Duodenal mucosa (tissue), 2 donors: ENCODE measurements around the gene AQP12A.
"Not testable (repeated sequence)": the region's sequence is repeated elsewhere in the genome, so short reads cannot be mapped to it uniquely, and the experiment has no call there.

Source experiments
- H3K27ac ChIP-seq: one replicate; pipeline ENCODE4 v1.7.0; 2013; ENCODE audit warnings: low read depth, low read length
- H3K27me3 ChIP-seq, 2 donors: one replicate each; pipeline ENCODE4 v1.7.0; 2013; ENCODE audit warnings: low read length in 2 of 2, control low read depth in 1 of 2; ENCODE audit not compliant: insufficient read depth in 2 of 2, control insufficient read depth in 1 of 2
- H3K36me3 ChIP-seq, 2 donors: one replicate each; pipeline ENCODE4 v1.7.0; 2013; ENCODE audit warnings: low read length in 2 of 2, control low read depth in 1 of 2; ENCODE audit not compliant: insufficient read depth in 2 of 2, control insufficient read depth in 1 of 2
- H3K4me1 ChIP-seq, 2 donors: one replicate each; pipeline ENCODE4 v1.7.0; 2013; ENCODE audit warnings: low read length in 2 of 2, control low read depth in 1 of 2; ENCODE audit not compliant: insufficient read depth in 2 of 2, control insufficient read depth in 1 of 2
- H3K4me3 ChIP-seq, 2 donors: one replicate each; pipeline ENCODE4 v1.7.0; 2013; ENCODE audit warnings: low read length in 2 of 2, low read depth in 1 of 2
- H3K9ac ChIP-seq, 2 donors: one replicate each; pipeline ENCODE4 v1.7.0; 2013; ENCODE audit warnings: low read length in 2 of 2, low read depth in 1 of 2
- H3K9me3 ChIP-seq, 2 donors: one replicate each; pipeline ENCODE4 v1.7.0; 2013; ENCODE audit warnings: low read length in 2 of 2, control low read depth in 1 of 2; ENCODE audit not compliant: control insufficient read depth in 1 of 2

AQP12A gene

GRCh38 chr2:240659883-240660282 lies 31.8 kb upstream of the AQP12A start:
- H3K27ac ChIP-seq, H3K4me3 ChIP-seq, H3K9me3 ChIP-seq, H3K36me3 ChIP-seq, H3K27me3 ChIP-seq, H3K9ac ChIP-seq, H3K4me1 ChIP-seq: not testable (repeated sequence)

GRCh38 chr2:240662681-240663080 lies 29.0 kb upstream of the AQP12A start:
- no peaks in the 10 kb centered on the region for H3K36me3 ChIP-seq
- H3K9me3 ChIP-seq = peaks cover 2 to 4% of the 10 kb centered on the region in 2 donors
- no peak overlapping the region for H3K27ac ChIP-seq
- H3K4me1 ChIP-seq = no peaks in the 10 kb centered on the region
- no peak overlapping the region for H3K9ac ChIP-seq
- no peak overlapping the region for H3K4me3 ChIP-seq
- H3K27me3 ChIP-seq = peaks cover 0 to 7% of the 10 kb centered on the region in 2 donors

DNA sequence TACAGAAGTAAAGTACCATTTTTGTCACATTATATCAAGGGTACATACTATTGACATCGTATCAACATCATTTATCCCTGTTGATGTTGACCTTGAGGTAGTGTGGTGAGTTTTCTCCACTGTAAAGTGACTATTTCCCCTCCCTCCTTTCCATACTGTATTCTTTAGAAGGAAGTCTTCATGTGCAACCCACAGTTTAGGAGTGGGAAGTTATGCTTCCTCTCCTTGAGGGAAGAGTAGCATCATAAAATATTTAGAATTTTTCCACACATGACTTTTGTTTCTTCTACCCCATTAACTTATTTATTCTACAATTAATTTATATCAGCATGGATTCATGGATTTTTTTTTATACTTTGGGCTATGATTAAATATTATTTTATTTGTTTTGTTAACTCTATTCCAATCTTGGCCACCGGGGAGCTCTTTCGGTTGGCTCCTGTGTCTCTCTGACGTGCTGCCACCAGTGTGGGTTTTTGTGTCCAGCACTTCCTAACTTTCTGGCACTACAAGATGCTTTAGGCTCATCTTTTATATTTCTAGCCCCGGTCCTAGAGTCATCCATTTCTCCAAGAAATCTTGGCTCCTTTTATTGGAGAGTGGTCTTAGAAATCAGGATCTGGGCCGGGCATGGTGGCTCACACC lies 28.0 kb upstream of the AQP12A start:
- Histone ChIP-seq H3K27me3 (peaks cover 0 to 7% of the 10 kb centered on the region in 2 donors), H3K36me3 (no peaks in the 10 kb centered on the region), H3K27ac (no peak overlapping the region), H3K9ac (no peak overlapping the region), H3K4me1 (no peaks in the 10 kb centered on the region), H3K4me3 (no peak overlapping the region), H3K9me3 (peaks cover 2 to 4% of the 10 kb centered on the region in 2 donors)

DNA sequence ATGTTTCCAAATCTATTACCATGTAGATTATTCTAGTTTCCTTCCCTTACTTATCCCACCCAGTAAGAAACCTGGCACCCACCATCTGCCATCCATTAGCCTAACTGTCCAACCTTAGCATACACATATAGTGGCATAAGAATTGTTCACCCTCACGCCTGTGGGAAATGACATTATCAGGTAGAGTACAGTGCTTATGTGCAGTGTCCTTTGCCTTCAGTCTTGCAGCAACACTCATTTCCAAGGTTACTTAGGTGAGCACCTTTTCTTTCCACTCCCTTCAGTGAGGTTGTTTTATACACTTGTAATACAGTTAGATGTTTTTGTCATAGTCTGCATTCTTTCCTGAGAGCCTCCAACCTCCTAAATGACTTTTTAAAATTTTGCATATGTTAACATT lies 27.0 kb upstream of the AQP12A start:
- Histone ChIP-seq H3K4me3 (no peak overlapping the region), H3K27ac (no peak overlapping the region), H3K9me3 (peaks cover 2 to 4% of the 10 kb centered on the region in 2 donors), H3K27me3 (peaks cover 0 to 7% of the 10 kb centered on the region in 2 donors), H3K9ac (no peak overlapping the region), H3K4me1 (no peaks in the 10 kb centered on the region), H3K36me3 (no peaks in the 10 kb centered on the region)

DNA sequence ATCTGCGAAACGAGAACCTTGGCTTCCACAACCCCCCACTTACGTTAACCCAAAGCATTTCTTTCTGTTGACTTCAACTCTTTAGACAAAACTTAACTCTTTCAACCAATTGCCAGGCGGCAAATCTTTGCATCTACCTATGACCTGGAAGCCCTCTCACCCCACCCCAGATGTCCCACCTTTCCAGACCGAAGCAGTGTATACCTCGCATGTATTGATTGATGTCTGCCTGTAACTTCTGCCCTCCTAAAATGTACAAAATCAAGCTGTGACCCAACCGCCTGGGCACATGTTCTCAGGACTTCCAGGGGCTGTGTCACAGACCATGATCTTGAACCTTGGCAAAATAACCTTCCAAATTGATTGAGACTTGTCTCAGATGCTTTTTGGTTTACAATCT lies 21.3 kb upstream of the AQP12A start:
- Histone ChIP-seq H3K36me3 (no peaks in the 10 kb centered on the region), H3K4me1 (no peaks in the 10 kb centered on the region), H3K27me3 (peaks cover 6 to 18% of the 10 kb centered on the region in 2 donors), H3K27ac (no peak overlapping the region), H3K9me3 (peaks cover 0 to under 1% of the 10 kb centered on the region in 2 donors), H3K4me3 (no peak overlapping the region), H3K9ac (no peak overlapping the region)

GRCh38 chr2:240670950-240671349 lies 20.7 kb upstream of the AQP12A start:
- H3K27ac ChIP-seq = no peak overlapping the region
- peaks cover 6 to 18% of the 10 kb centered on the region in 2 donors for H3K27me3 ChIP-seq
- H3K36me3 ChIP-seq = no peaks in the 10 kb centered on the region

DNA sequence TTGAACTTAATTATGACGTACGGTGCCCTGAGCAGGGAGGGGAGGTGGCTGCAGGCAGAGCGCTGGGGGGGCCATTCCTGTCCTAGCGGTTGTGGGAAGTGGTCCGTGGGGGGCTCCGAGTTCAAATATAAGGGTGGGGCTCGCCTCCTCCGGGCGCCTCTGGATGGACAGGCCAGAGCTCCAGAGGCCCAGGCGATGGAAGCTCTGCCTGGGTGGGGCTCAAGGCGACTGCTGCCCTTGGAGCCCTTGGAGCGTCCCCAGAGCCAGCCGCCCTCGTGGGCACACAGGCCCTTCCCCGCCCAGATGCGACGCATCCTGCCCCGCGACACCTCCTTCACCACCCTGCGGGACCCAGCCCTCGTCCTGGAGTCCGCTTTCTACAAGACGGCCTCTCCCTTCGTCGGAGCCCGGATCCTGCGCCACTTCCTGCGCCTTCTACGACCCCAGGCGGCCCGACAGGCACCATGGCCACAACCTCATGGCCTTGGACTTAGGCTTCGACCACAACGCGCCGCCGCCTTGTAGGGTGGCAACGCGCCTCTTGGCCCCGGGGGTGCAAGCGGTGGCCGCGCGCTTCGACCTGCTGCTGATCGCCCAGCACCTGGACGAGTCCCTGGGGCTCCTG lies 19.5 kb upstream of the AQP12A start:
- no peak overlapping the region for H3K4me3 ChIP-seq
- no peak overlapping the region for H3K9ac ChIP-seq
- H3K36me3 ChIP-seq = no peaks in the 10 kb centered on the region
- no peaks in the 10 kb centered on the region for H3K4me1 ChIP-seq
- no peak overlapping the region for H3K27ac ChIP-seq
- peaks cover 6 to 13% of the 10 kb centered on the region in 2 donors for H3K27me3 ChIP-seq
- no peaks in the 10 kb centered on the region for H3K9me3 ChIP-seq

More at GRCh38 chr2:240670950-240671349, 20.7 kb upstream of the AQP12A start:
- no peak overlapping the region for H3K9ac ChIP-seq
- H3K4me3 ChIP-seq = no peak overlapping the region
- no peaks in the 10 kb centered on the region for H3K4me1 ChIP-seq
- H3K9me3 ChIP-seq = no peaks in the 10 kb centered on the region

- peaks cover 6 to 13% of the 10 kb centered on the region in 2 donors for H3K27me3 ChIP-seq
- no peaks in the 10 kb centered on the region for H3K36me3 ChIP-seq
- H3K4me1 ChIP-seq = no peaks in the 10 kb centered on the region
- H3K9ac ChIP-seq = no peak overlapping the region
- no peak overlapping the region for H3K4me3 ChIP-seq
- H3K27ac ChIP-seq = no peak overlapping the region
- no peaks in the 10 kb centered on the region for H3K9me3 ChIP-seq
These were observed 18.9 kb upstream of the AQP12A start for GRCh38 chr2:240672701-240673190.

GRCh38 chr2:240674461-240675184 lies 17.0 kb upstream of the AQP12A start:
- H3K9me3 ChIP-seq, H3K4me3 ChIP-seq: not testable (repeated sequence)

GRCh38 chr2:240675345-240675744 lies 16.3 kb upstream of the AQP12A start:
- not testable (repeated sequence) for H3K4me3 ChIP-seq, H3K4me1 ChIP-seq, H3K36me3 ChIP-seq, H3K9ac ChIP-seq, H3K27ac ChIP-seq, H3K9me3 ChIP-seq
- H3K27me3 ChIP-seq = peaks cover under 1 to 13% of the 10 kb centered on the region in 2 donors

More at GRCh38 chr2:240674461-240675184, 17.0 kb upstream of the AQP12A start:
- H3K27ac ChIP-seq, H3K4me1 ChIP-seq, H3K36me3 ChIP-seq, H3K9ac ChIP-seq: not testable (repeated sequence)
- peaks cover 6 to 13% of the 10 kb centered on the region in 2 donors for H3K27me3 ChIP-seq
